GM12873 (cell line): ENCODE results near the gene ZNF260.
A peak's percentile ranks its signal among the peaks of the same experiment; 100 is the strongest.

Experiments
- TF ChIP-seq, protein P1 (sequence below): IDR thresholded peaks from 2 replicates; pipeline ENCODE4 v1.5.1; 2012; ENCODE audit warnings: low read depth, mild to moderate bottlenecking, moderate library complexity, low read length, control low read depth; ENCODE audit not compliant: insufficient read depth; ENCODE audit errors: missing control alignments

The ZNF260 gene

DNA sequence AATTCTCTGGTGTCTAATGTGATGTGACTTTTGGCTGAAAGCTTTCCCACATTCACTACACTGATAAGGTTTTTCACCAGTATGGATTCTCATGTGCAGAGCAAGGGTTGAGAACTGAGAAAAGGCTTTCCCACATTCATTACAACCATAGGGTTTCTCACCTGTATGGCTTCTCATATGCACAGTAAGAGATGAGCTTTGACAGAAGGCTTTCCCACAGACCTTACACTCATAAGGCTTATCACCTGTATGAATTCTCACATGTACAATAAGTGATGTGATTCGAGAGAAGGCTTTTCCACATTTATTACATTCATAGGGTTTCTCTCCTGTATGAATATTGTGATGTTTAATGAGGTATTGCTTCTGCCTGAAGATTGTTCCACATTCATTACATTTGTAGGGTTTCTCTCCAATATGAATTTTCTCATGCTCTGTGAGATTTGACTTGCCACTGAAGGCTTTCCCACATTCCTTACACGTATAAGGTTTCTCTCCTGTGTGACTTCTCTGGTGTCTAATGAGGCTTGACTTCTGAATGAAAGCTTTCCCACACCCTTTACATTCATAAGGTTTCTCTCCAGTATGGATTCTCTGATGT lies 14.0 kb downstream of the ZNF260 start:
- TF ChIP-seq, protein P1, sequence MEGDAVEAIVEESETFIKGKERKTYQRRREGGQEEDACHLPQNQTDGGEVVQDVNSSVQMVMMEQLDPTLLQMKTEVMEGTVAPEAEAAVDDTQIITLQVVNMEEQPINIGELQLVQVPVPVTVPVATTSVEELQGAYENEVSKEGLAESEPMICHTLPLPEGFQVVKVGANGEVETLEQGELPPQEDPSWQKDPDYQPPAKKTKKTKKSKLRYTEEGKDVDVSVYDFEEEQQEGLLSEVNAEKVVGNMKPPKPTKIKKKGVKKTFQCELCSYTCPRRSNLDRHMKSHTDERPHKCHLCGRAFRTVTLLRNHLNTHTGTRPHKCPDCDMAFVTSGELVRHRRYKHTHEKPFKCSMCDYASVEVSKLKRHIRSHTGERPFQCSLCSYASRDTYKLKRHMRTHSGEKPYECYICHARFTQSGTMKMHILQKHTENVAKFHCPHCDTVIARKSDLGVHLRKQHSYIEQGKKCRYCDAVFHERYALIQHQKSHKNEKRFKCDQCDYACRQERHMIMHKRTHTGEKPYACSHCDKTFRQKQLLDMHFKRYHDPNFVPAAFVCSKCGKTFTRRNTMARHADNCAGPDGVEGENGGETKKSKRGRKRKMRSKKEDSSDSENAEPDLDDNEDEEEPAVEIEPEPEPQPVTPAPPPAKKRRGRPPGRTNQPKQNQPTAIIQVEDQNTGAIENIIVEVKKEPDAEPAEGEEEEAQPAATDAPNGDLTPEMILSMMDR = no peak

DNA sequence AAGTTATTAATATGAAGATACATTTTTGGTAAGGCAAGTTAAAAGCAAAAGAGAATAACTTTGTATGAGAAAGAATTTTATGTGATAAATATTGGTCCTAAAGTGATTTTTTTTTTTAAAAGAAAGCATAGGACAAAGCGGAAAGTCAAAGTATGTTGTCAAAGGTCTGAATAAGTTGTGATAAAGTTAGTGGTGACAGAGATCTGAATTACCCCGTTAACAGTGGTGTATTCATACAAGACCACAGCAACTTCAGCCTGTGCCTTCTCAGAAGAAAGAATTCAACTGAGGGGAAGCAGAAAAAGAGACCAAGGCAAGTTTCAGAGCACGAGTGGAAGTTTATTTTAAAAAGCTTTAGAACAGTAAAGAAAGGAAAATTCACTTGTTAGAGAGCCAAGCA lies 19.7 kb downstream of the ZNF260 start:
- TF ChIP-seq, protein P1 = no peak

DNA sequence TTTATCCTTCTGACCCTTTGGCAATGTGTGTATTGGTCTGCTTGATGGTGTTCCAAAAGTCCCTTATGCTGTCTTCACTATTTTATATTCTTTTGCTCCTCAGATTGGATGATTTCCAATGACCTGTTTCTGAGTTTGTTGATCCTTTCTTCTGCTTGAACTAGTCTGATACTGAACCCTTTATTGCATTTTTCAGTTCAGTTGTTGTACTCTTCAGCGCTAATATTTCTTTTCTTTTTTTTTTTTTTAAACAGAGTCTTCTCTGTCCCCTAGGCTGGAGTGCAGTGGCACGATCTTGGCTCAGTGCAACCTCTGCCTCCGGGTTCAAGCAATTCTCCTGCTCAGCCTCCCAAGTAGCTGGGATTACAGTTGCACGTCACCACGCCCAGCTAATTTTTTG lies 26.1 kb downstream of the ZNF260 start:
- TF ChIP-seq, protein P1 = no peak

DNA sequence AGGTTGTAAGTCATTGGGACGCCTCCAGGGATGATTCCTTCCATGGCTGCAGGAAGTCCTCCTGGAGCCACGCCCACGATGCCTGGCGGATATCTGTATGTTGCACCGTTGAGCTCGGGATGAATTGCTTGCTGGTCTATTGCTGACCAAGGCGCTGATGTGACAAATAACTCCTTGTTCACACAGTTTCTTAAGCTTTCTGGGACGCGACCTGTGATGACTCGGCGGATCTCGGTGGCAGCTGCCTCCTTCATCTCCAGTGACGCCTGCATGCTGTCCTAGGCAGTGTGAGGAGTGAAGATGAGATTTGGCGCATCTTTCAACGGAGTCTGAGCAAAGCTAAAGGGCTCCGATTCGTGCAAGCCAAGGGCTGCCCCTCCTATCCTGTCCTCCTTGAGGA lies 31.1 kb downstream of the ZNF260 start:
- TF ChIP-seq, protein P1 = no peak

DNA sequence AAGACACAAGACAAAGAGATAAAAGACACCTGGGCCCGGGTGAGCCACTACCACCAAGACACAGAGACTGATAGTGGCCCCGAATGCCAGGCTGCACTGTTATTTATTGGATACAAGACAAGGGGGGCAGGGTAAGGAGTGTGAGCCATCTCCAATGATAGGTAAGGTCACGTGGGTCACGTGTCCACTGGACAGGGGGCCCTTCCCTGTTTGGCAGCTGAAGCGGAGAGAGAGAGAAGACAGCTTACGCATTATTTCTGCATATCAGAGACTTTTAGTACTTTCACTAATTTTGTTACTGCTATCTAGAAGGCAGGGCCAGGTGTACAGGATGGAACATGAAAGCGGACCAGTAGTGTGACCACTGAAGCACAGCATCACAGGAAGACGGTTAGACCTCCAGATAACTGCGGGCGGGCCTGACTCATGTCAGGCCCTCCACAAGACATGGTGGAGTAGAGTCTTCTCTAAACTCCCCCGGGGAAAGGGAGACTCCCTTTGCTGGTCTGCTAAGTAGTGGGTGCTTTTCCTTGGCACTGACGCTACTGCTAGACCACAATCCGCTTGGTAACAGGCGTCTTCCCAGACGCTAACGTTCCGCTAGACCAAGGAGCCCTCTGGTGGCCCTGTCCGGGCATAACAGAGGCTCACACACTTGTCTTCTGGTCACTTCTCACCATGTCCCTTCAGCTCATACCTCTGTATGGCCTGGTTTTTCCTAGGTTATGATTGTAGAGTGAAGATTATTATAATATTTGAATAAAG lies 35.2 kb downstream of the ZNF260 start:
- TF ChIP-seq, protein P1 = peak; percentile 74

DNA sequence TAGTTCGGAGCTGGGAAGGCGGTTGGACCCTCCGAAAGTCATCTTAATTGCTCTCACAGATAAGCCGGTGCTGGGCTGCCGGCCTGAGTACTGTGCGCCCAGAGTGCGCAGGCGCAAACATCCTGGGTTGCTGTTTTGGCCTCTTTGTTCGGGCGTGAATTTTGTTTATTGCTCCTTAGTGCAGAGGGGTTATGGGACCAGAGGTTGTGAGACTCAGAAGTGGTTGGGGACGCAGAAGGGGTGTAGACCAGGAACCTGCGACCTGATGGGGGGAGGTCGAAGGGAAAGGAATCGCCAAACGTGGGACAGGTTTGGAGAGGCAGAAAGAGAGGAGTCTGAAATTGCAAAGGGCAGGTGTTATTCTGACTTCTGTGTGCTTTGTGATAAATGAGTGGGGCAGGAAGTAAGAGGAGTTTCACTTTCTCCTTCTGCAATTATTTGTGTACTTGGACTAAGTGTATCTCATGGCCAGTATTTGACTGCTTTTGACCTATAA lies 38.1 kb downstream of the ZNF260 start:
- TF ChIP-seq, protein P1 = no peak

DNA sequence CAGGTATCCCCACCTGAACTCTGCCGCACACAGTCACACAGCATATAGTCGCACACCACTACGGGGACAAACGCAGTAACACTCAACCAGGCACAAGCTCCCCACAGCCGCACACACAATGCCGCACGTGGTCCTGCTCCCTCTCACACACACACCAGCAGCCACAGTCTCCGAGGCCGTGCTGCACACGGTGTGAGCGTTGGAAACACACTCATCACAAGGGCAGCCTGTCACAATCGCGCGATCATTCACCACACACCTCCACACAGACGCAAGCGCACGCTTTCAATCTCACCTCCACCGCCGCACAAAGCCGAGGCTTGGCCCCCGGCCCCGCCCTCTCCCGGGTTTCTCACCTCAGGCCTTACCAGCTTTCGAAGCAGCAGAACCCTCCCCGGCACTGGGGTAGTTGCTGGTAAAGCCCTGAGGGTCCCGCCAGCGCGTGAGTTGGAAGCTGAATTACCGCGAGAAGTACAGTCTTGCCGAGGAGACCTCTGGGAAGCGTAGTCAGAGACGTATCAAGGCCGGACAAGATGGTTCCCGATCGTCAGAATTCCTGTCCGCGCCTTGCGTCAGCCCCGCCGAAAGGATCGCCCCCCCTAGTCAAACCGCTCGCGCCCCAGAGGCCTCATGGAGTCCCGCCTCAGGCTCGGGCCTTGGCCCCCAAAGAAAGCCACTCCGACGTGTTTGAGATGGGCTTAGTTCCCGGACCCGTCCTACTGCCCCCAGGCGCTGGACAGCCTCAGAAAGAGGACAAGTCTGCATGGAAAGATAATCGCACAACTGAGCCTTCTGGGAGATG lies 38.8 kb downstream of the ZNF260 start, which contains the start of gene ZNF566:
ZNF566 (minus strand) TSS at position 444 of the 802 bp plus-strand sequence. CDS start 13,004 bp downstream, outside the sequence.
- TF ChIP-seq, protein P1 = no peak
